ENCODE results near the gene DMRT2.

DMRT2 gene

DNA sequence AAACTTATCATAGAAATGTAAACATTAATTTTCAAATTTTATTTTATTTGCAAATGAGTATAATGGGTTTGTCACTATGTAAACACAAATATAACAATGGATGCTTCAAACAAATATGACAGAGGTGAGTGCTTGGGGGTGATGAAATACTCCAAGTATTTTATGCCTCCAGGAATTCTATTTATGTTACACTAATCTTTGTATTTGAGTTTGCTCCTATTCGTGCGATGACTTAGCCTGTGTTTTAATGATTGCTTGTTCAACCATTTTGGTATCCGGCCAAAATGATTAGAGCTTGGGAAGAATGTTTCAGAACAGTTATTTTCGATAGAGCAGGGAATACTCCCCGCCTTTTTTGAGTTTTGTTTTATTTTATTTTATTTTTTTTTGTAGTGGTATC is 5.0 kb downstream of the DMRT2 start:
- TF ChIP-seq TAF1 (IDR thresholded peaks at IDR 0.05; ENCODE audit: low read depth) (no peak), TEAD4 (IDR thresholded peaks at IDR 0.05) (no peak), ZBTB7A (IDR thresholded peaks at IDR 0.05; ENCODE audit: low read depth) (no peak), EGR1 (IDR thresholded peaks at IDR 0.05) (no peak), MAX (IDR thresholded peaks at IDR 0.05) (no peak)

DNA sequence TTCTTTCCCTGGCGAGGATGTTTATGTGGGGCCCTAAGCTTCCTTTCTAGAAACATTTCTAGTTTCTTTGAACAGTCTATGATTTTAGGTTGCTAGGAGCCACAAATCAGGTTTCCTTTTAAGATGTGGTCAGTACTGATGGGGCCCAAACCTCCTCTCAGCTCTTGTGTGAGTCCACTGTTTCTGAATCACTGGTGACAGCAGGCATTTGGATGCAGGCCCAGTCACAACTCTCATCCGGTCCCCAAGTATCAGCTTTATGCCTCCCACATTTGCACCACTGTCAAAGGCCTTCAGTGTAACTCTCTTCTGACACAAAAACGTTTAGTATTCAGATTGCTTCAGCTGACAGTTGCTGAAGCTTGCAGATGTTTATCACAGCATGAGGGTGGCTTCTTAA is 7.8 kb downstream of the DMRT2 start:
- TF ChIP-seq TAF1 (IDR thresholded peaks at IDR 0.05; ENCODE audit: low read depth) (no peak), ZBTB7A (IDR thresholded peaks at IDR 0.05; ENCODE audit: low read depth) (no peak), TEAD4 (IDR thresholded peaks at IDR 0.05) (no peak), REST (IDR thresholded peaks at IDR 0.05; ENCODE audit: low read depth) (no peak), CREB1 (IDR thresholded peaks at IDR 0.05; ENCODE audit: low read depth) (no peak), TCF12 (IDR thresholded peaks at IDR 0.05; ENCODE audit: low read depth) (no peak), EGR1 (IDR thresholded peaks at IDR 0.05) (no peak)
- TF ChIP-seq, protein P1, sequence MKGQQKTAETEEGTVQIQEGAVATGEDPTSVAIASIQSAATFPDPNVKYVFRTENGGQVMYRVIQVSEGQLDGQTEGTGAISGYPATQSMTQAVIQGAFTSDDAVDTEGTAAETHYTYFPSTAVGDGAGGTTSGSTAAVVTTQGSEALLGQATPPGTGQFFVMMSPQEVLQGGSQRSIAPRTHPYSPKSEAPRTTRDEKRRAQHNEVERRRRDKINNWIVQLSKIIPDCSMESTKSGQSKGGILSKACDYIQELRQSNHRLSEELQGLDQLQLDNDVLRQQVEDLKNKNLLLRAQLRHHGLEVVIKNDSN (IDR thresholded peaks at IDR 0.05): no peak

- no peak for TF ChIP-seq ZBTB7A (IDR thresholded peaks at IDR 0.05; ENCODE audit: low read depth)
These were observed 8.8 kb downstream of the DMRT2 start for GRCh38 chr9:1058826-1059487.

DNA sequence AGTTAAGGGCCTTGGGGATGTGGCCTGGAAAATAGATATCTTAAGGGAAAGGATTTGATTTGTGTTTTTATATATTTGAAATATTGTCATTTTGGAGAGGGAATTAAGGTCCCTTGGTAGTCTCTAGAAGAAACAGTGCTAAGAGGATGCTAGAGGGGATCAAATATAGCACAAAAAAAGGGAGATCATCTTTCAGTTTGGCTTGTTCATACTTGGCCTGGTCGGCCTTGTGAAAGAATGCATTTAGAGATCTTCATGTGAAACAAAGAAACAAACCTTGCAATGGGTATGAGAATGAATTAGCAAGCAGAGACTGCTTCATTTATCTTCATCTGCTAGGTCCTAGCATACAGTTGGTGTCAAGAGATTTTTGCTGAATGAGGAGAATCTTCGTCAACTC is 15.0 kb downstream of the DMRT2 start:
- TF ChIP-seq CREB1 (IDR thresholded peaks at IDR 0.05; ENCODE audit: low read depth) (no peak), EP300 (IDR thresholded peaks at IDR 0.05; ENCODE audit: borderline replicate concordance) (no peak), RAD21 (IDR thresholded peaks at IDR 0.05; ENCODE audit: low read depth) (no peak), FOXM1 (IDR thresholded peaks at IDR 0.05; ENCODE audit: borderline replicate concordance, low read depth) (no peak), MAX (IDR thresholded peaks at IDR 0.05) (no peak), TAF1 (IDR thresholded peaks at IDR 0.05; ENCODE audit: low read depth) (no peak), YY1 (IDR thresholded peaks at IDR 0.05; ENCODE audit: low read depth) (no peak), EGR1 (IDR thresholded peaks at IDR 0.05) (no peak), CEBPB (IDR thresholded peaks at IDR 0.05) (no peak), TEAD4 (IDR thresholded peaks at IDR 0.05) (no peak), ZBTB7A (IDR thresholded peaks at IDR 0.05; ENCODE audit: low read depth) (no peak), REST (IDR thresholded peaks at IDR 0.05; ENCODE audit: low read depth) (no peak), NFIC (IDR thresholded peaks at IDR 0.05) (no peak), TCF12 (IDR thresholded peaks at IDR 0.05; ENCODE audit: low read depth) (no peak)
- TF ChIP-seq, protein P1 (IDR thresholded peaks at IDR 0.05): no peak

GRCh38 chr9:1070692-1071091 is 20.5 kb downstream of the DMRT2 start:
- TF ChIP-seq CEBPB (IDR thresholded peaks at IDR 0.05) (no peak), CREB1 (IDR thresholded peaks at IDR 0.05; ENCODE audit: low read depth) (no peak), EP300 (IDR thresholded peaks at IDR 0.05; ENCODE audit: borderline replicate concordance) (no peak), TCF12 (IDR thresholded peaks at IDR 0.05; ENCODE audit: low read depth) (no peak), MAX (IDR thresholded peaks at IDR 0.05) (no peak), TAF1 (IDR thresholded peaks at IDR 0.05; ENCODE audit: low read depth) (no peak), REST (IDR thresholded peaks at IDR 0.05; ENCODE audit: low read depth) (no peak), YY1 (IDR thresholded peaks at IDR 0.05; ENCODE audit: low read depth) (no peak), RAD21 (IDR thresholded peaks at IDR 0.05; ENCODE audit: low read depth) (no peak), TEAD4 (IDR thresholded peaks at IDR 0.05) (no peak), ZBTB7A (IDR thresholded peaks at IDR 0.05; ENCODE audit: low read depth) (no peak), EGR1 (IDR thresholded peaks at IDR 0.05) (no peak), FOXM1 (IDR thresholded peaks at IDR 0.05; ENCODE audit: borderline replicate concordance, low read depth) (no peak), NFIC (IDR thresholded peaks at IDR 0.05) (no peak)
- TF ChIP-seq, protein P1 (IDR thresholded peaks at IDR 0.05): no peak
